ENCODE results near the gene PACRG.

The PACRG gene

GRCh38 chr6:162952423-162952822 is 224.6 kb downstream of the PACRG start:
- no peak for TF ChIP-seq CTCF (IDR thresholded peaks at IDR 0.05; ENCODE audit: low read length, missing control alignments)
- no peak overlapping the region for H3K4me3 ChIP-seq (replicated peaks; ENCODE audit: low read depth, low read length)
- DNase-seq (ENCODE audit: low read depth) = no peak

GRCh38 chr6:162957062-162957461 is 229.3 kb downstream of the PACRG start:
- DNase-seq (ENCODE audit: low read depth) = no peak
- no peak overlapping the region for H3K4me3 ChIP-seq (replicated peaks; ENCODE audit: low read depth, low read length)
- TF ChIP-seq CTCF (IDR thresholded peaks at IDR 0.05; ENCODE audit: low read length, missing control alignments) = no peak

GRCh38 chr6:162960679-162961457 is 233.1 kb downstream of the PACRG start:
- TF ChIP-seq CTCF (IDR thresholded peaks at IDR 0.05; ENCODE audit: low read length, missing control alignments) = no peak
- no peak overlapping the region for H3K4me3 ChIP-seq (replicated peaks; ENCODE audit: low read depth, low read length)
- no peak for DNase-seq (ENCODE audit: low read depth)

GRCh38 chr6:162962093-162962492 is 234.3 kb downstream of the PACRG start:
- DNase-seq (ENCODE audit: low read depth) = no peak
- TF ChIP-seq CTCF (IDR thresholded peaks at IDR 0.05; ENCODE audit: low read length, missing control alignments) = no peak
- no peak overlapping the region for H3K4me3 ChIP-seq (replicated peaks; ENCODE audit: low read depth, low read length)

- DNase-seq (ENCODE audit: low read depth) = peak; percentile 10
These were observed 236.1 kb downstream of the PACRG start for GRCh38 chr6:162963861-162964260.

GRCh38 chr6:162964488-162965140 is 236.8 kb downstream of the PACRG start:
- TF ChIP-seq CTCF (IDR thresholded peaks at IDR 0.05; ENCODE audit: low read length, missing control alignments) = no peak
- no peak overlapping the region for H3K4me3 ChIP-seq (replicated peaks; ENCODE audit: low read depth, low read length)
- DNase-seq (ENCODE audit: low read depth) = peak; percentile 99

More at GRCh38 chr6:162963861-162964260, 236.1 kb downstream of the PACRG start:
- no peak overlapping the region for H3K4me3 ChIP-seq (replicated peaks; ENCODE audit: low read depth, low read length)
- TF ChIP-seq CTCF (IDR thresholded peaks at IDR 0.05; ENCODE audit: low read length, missing control alignments) = no peak
